GM12872 (cell line): ENCODE data around the gene TIMM29.

Source experiments
- TF ChIP-seq, protein P1 (sequence below): IDR thresholded peaks from 3 replicates; pipeline ENCODE4 v1.5.1; 2011; ENCODE audit warnings: low read depth, mild to moderate bottlenecking, low read length, moderate library complexity; ENCODE audit not compliant: insufficient read depth

TIMM29 gene

DNA sequence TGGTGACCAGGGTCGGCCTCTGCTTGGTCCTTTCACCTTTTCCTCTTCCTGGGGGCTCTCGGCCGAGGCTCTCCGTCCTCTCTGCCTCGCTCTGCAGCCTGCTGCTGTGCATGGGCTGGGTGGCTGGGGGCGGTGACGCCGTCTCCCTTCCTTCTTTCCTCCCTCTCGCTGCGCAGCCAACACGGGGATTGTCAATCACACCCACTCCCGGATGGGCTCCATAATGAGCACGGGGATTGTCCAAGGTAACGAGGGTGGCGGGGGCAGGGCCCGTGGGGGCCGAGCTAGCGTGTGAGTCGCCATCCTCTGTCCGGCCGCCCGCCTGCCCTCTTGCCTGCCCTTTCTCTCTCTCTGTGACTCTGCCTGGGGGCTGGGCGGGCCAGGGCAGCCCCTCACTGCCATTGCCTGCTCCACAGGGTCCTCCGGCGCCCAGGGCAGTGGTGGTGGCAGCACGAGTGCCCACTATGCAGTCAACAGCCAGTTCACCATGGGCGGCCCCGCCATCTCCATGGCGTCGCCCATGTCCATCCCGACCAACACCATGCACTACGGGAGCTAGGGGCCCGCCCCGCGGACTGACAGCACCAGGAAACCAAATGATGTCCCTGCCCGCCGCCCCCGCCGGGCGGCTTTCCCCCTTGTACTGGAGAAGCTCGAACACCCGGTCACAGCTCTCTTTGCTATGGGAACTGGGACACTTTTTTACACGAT lies 7.3 kb upstream of the TIMM29 start:
- TF ChIP-seq, protein P1, sequence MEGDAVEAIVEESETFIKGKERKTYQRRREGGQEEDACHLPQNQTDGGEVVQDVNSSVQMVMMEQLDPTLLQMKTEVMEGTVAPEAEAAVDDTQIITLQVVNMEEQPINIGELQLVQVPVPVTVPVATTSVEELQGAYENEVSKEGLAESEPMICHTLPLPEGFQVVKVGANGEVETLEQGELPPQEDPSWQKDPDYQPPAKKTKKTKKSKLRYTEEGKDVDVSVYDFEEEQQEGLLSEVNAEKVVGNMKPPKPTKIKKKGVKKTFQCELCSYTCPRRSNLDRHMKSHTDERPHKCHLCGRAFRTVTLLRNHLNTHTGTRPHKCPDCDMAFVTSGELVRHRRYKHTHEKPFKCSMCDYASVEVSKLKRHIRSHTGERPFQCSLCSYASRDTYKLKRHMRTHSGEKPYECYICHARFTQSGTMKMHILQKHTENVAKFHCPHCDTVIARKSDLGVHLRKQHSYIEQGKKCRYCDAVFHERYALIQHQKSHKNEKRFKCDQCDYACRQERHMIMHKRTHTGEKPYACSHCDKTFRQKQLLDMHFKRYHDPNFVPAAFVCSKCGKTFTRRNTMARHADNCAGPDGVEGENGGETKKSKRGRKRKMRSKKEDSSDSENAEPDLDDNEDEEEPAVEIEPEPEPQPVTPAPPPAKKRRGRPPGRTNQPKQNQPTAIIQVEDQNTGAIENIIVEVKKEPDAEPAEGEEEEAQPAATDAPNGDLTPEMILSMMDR = no peak

DNA sequence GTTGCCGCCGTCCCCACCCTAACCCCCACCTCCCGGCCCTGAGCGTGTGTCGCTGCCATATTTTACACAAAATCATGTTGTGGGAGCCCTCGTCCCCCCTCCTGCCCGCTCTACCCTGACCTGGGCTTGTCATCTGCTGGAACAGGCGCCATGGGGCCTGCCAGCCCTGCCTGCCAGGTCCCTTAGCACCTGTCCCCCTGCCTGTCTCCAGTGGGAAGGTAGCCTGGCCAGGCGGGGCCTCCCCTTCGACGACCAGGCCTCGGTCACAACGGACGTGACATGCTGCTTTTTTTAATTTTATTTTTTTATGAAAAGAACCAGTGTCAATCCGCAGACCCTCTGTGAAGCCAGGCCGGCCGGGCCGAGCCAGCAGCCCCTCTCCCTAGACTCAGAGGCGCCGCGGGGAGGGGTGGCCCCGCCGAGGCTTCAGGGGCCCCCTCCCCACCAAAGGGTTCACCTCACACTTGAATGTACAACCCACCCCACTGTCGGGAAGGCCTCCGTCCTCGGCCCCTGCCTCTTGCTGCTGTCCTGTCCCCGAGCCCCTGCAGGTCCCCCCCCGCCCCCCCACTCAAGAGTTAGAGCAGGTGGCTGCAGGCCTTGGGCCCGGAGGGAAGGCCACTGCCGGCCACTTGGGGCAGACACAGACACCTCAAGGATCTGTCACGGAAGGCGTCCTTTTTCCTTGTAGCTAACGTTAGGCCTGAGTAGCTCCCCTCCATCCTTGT lies 6.5 kb upstream of the TIMM29 start:
- TF ChIP-seq, protein P1 = no peak

DNA sequence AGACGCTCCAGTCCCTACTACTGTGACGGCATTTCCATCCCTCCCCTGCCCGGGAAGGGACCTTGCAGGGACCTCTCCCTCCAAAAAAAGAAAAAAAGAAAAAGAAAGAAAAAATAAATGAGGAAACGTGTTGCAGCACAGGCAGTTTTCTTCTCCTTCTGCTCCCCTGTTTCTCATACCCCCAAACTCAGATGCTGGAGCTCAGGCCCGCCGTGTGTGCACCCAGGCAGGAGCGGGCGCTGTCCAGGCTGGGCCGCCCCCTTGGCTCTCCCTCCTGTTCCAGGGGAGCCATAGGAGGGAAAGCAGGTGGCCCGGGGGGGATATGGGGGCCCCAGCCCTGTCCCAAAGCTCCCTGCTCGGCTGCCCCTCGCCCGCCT lies 6.0 kb upstream of the TIMM29 start:
- TF ChIP-seq, protein P1 = no peak

DNA sequence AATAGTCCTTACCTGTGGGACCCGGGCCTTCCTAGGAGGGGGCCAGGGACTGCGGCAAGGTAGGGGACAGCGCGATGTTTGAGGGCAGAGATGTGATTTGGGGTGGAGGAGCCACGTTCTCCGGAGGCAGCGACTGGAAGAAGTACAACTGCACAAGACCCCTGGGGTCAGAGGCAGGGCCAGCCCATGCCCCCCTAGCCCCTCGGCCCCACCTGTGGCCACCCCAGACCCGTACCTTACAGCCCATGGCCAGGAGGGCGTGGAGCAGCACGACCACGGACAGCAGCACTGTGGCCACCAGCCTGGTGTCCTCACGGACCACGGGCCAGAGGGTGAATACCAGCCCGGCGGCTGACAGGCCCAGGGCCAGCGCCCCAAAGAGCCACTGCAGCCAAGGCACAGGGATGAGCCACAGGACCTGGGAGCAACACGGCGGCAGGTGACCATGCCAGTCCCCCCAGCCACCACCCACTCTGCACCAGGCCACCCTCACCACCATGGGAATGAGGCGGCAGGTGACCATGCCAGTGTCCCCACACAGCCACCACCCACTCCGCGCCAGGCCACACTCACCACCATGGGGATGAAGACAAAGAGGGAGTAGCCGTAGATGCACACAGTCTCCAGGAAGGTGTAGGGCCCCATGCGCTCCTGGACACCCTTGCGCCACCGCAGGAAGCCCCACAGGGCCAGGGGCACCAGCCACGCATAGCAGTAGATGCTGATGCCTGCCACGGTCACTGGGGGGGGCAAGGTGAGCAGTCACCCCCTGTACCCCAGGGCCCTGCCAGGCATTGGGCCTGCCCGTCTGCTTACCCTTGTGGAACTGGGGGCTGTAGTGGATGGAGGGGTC lies 5.1 kb upstream of the TIMM29 start:
- TF ChIP-seq, protein P1 = no peak

DNA sequence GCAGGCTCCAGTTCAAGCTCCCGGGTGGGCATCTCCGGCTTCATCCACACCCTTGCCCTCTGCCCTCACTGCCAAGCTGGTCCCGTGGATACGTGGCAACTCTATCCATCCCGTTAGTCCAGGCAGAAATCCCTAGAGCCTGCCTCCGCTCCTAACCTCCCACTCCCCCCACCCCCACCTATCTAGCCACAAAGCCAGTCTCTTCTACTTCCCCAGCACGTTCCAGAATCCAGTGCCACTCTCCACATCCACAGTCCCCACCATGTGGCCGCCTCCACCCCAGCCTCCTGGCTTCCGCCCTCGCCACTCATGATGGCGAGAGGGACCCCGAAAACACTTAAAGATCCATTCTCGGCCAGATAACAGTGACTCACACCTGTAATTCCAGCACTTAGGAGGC lies 4.0 kb upstream of the TIMM29 start:
- TF ChIP-seq, protein P1 = no peak

DNA sequence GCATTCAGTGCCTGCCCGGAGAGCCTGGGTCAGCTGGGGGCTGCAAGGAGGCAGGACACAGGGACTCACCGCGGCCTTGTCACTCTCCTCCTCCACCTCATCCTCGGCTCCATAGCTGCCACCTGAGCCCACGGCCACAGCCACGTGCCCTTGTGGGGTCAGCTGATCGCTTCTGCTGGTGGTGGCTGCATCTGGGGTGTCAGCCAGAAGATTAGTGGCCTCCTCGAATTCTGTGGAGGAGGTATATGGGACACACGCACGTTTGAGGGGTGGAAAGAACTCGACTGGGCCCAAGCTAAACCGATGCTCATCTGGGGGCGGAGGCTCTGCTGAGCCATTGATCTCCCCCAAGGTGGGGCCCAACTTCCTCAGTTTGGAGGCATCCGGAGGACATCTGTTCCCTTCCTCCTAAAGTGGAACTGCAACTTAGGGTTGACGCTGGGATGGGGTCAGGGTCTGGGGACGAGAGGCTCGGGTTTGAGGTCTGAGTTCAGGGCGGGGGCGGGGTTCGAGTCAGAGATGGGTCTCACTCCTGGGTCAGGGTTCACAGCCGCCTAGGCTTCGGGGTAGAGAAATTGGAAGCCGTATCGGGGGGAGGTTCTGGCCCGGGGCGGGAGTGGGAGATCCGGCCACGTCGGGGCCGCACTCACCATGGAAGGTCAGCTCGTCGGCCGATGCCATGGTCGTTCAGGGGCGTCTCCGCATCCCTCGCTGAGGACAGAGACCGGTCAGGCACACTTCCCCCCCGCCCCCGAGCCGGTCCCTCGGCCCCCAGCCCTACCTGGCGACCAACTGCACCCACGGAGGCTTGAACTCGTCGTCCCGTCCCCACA lies 665 bp upstream of the TIMM29 start:
- TF ChIP-seq, protein P1 = no peak
